ENCODE results near the gene ENOX1. TPM values are rescaled to one million over a fixed set of nuclear protein-coding genes. Genes with fewer than 3 reads are reported as not detected.

The ENOX1 gene
- total RNA-seq, 1 donor from 2014 or later = 0.71 TPM

DNA sequence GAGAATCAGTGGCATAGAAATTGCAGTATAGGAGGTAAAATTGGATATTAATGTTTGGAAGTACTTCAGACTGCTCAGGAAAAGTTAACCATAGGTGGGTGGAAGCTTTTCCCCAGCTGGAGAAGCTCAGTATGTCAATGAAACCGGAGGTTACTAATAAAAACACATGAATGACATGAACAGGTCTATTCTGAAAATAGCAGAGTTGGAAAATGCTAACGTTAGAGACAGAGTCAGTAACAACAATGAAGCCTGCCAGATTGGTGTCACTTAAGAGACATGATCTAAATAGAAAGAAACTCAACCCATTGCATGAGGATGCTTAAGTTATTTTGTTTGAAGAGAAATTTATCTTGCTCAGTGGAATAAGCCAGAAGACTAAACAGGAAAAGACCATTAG is 398.9 kb downstream of the ENOX1 start:
- DNase-seq (ENCODE audit: low read depth) = no peak
- no peak for TF ChIP-seq CTCF (IDR thresholded peaks at IDR 0.05; ENCODE audit: insufficient read depth, low read length, poor library complexity, severe bottlenecking)
- H3K36me3 ChIP-seq (ENCODE audit: control insufficient read depth, insufficient read depth, low read length) = no peaks in the 10 kb centered on the region
- H3K4me3 ChIP-seq (ENCODE audit: low read depth, low read length) = no peak overlapping the region
- no peaks in the 10 kb centered on the region for H3K27me3 ChIP-seq (ENCODE audit: control insufficient read depth, insufficient read depth, low read length)

DNA sequence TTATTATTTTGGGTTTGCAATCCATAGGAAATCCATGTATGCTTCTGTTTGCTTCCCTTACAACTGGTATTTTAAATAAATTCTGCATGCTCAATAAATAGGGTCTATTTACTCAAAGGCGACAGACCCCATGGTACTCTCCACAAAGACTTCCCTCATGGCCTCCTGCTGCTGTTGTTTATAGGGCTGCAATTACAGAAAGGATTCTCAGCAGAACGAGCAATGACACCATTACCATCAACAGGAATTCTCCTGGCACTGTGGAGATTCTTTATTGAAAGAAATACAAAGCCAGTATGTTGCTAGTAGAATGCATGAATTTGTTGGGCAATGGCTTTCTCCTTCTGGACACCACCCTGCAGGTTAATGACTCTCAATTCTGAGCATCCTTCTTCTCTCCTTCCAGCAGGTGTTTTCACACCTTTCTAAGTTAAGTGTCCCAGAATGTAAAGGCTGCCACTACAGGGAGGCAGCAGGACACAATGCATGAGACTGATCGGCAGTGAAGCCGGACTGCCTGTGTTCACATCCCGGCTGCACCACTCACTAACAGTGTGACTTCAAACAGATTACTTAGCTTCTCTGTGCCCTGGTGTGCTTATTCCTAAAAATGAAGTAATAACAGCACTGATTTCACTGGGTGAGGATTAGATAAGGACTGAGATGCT is 403.1 kb downstream of the ENOX1 start:
- DNase-seq (ENCODE audit: low read depth) = no peak
- no peak for TF ChIP-seq CTCF (IDR thresholded peaks at IDR 0.05; ENCODE audit: insufficient read depth, low read length, poor library complexity, severe bottlenecking)
- Histone ChIP-seq H3K36me3 (ENCODE audit: control insufficient read depth, insufficient read depth, low read length) (no peaks in the 10 kb centered on the region), H3K27me3 (ENCODE audit: control insufficient read depth, insufficient read depth, low read length) (no peaks in the 10 kb centered on the region), H3K4me3 (ENCODE audit: low read depth, low read length) (no peak overlapping the region)

DNA sequence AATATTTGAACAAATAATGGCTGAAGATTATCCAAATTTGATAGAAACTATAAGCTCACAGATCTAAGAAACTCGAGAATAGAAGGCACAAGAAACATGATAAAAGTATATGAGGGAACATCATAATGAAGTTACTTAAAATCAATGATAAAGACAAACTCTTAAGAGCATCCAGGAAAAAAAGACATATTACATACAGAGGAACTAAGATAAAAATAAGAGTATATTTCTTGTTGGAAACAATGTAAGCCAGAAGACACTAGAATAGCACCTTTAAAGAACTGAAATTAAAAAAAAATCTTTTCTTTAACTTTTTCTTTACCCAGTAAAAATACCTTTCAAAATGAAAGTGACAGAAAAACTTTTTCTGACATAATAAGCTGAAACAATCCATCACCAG is 407.0 kb downstream of the ENOX1 start:
- H3K27me3 ChIP-seq (ENCODE audit: control insufficient read depth, insufficient read depth, low read length) = no peaks in the 10 kb centered on the region
- DNase-seq (ENCODE audit: low read depth) = no peak
- TF ChIP-seq CTCF (IDR thresholded peaks at IDR 0.05; ENCODE audit: insufficient read depth, low read length, poor library complexity, severe bottlenecking) = no peak
- no peaks in the 10 kb centered on the region for H3K36me3 ChIP-seq (ENCODE audit: control insufficient read depth, insufficient read depth, low read length)
- no peak overlapping the region for H3K4me3 ChIP-seq (ENCODE audit: low read depth, low read length)

- H3K4me3 ChIP-seq (ENCODE audit: low read depth, low read length) = no peak overlapping the region
- DNase-seq (ENCODE audit: low read depth) = no peak
- H3K27me3 ChIP-seq (ENCODE audit: control insufficient read depth, insufficient read depth, low read length) = no peaks in the 10 kb centered on the region
- H3K36me3 ChIP-seq (ENCODE audit: control insufficient read depth, insufficient read depth, low read length) = no peaks in the 10 kb centered on the region
- no peak for TF ChIP-seq CTCF (IDR thresholded peaks at IDR 0.05; ENCODE audit: insufficient read depth, low read length, poor library complexity, severe bottlenecking)
Measured at GRCh38 chr13:43377973-43378372, 408.8 kb downstream of the ENOX1 start.

DNA sequence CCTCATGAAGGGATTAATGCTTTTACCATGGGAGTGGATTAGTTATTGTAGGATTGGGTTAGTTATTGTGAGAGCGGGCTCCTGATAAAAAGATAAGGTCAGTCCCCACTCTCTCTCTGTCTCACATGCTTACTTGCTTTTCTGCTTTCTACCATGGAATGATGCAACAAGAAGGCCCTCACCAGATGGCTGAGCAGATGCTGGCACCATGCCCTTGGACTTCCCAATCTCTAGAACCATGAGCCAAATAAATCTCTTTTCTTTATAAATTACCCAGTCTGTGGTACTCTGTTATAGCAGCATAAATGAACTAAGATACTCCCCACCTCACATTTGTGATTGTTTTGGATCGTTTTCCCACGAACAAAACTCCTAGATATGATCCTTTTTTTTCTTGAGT is 409.6 kb downstream of the ENOX1 start:
- H3K36me3 ChIP-seq (ENCODE audit: control insufficient read depth, insufficient read depth, low read length) = no peaks in the 10 kb centered on the region

More for the DNA sequence above, 409.6 kb downstream of the ENOX1 start:
- no peaks in the 10 kb centered on the region for H3K27me3 ChIP-seq (ENCODE audit: control insufficient read depth, insufficient read depth, low read length)
- TF ChIP-seq CTCF (IDR thresholded peaks at IDR 0.05; ENCODE audit: insufficient read depth, low read length, poor library complexity, severe bottlenecking) = no peak
- H3K4me3 ChIP-seq (ENCODE audit: low read depth, low read length) = no peak overlapping the region
- DNase-seq (ENCODE audit: low read depth) = no peak

Data from kidney epithelial cell (primary cell).